Endothelial cell of umbilical vein (primary cell): Measurements from ENCODE around the gene SAMD11. TPM values are rescaled to one million over a fixed set of nuclear protein-coding genes. Genes with fewer than 3 reads are reported as not detected.

Source experiments
- BruUV-seq: library from RNA; stranded (reverse); fragments of 400-500 nt; replicated peaks from 2 replicates; lab custom pipeline; 2021; lab: Mats Ljungman, UMichigan
- CTCF ChIA-PET: fragments of 300-600, 350-600 bp; sonication (Branson Sonifier 250); formaldehyde crosslinking; loops from one replicate; lab custom pipeline; 2021; ENCODE audit warnings: antibody characterized with exemption, inconsistent platforms; lab: Charles Lee
- POLR2A ChIA-PET: fragments of 300-600, 350-600 bp; sonication (Branson Sonifier 250); formaldehyde crosslinking; loops from one replicate; lab custom pipeline; 2021; ENCODE audit warnings: antibody characterized with exemption, inconsistent platforms; lab: Charles Lee
- DNase-seq: peaks from one replicate; pipeline ENCODE4 v3.0.0-alpha.2; 2011; ENCODE audit warnings: low read depth, low spot score
- FAIRE-seq: peaks from 2 replicates; lab custom pipeline; 2011; peaks lifted over from hg19 to GRCh38; lab: Jason Lieb, UNC
- H2AFZ ChIP-seq: 2 replicates; pipeline ENCODE4 v1.6.0; 2012; ENCODE audit warnings: low read depth, low read length, control low read depth, inconsistent platforms
- H3K27ac ChIP-seq: 2 replicates; pipeline ENCODE4 v1.5.1; 2011; ENCODE audit warnings: low read depth, mild to moderate bottlenecking, control low read depth, low read length, moderate library complexity; ENCODE audit not compliant: insufficient read depth
- H3K27me3 ChIP-seq, 2 experiments: 2 replicates each; pipeline versions ENCODE4 v1.6.0 to v1.6.1; 2011; ENCODE audit warnings: low read length in 2 of 2, mixed read lengths in 1 of 2; ENCODE audit not compliant: control insufficient read depth in 2 of 2, insufficient read depth in 2 of 2
- H3K36me3 ChIP-seq, 2 experiments: 2 replicates in 1 of 2; 3 replicates in 1 of 2; pipeline ENCODE4 v1.5.1; 2011; ENCODE audit warnings: low read length in 2 of 2, mild to moderate bottlenecking in 1 of 2, moderate library complexity in 1 of 2; ENCODE audit not compliant: control insufficient read depth in 2 of 2, insufficient read depth in 2 of 2; ENCODE audit errors: extremely low read depth in 1 of 2
- H3K4me1 ChIP-seq: 3 replicates; pipeline ENCODE4 v1.5.1; 2011; ENCODE audit warnings: mild to moderate bottlenecking, low read length; ENCODE audit not compliant: control insufficient read depth, insufficient read depth; ENCODE audit errors: extremely low read depth
- H3K4me2 ChIP-seq: 2 replicates; pipeline ENCODE4 v1.6.1; 2011; ENCODE audit warnings: low read length, control low read depth, mixed read lengths; ENCODE audit not compliant: insufficient read depth
- H3K4me3 ChIP-seq, 3 experiments: fragments of 200-600 bp in 1 of 3; sonication (generic), shearing (Covaris generic) in 1 of 3; replicated peaks in 1 of 3; 2 replicates each; pipeline ENCODE4 v1.5.1; 2011 to 2016; ENCODE audit warnings: control low read depth in 3 of 3, low read length in 3 of 3, mild to moderate bottlenecking in 2 of 3, inconsistent platforms in 1 of 3, low read depth in 1 of 3, moderate library complexity in 1 of 3; ENCODE audit not compliant: insufficient read depth in 1 of 3
- H3K79me2 ChIP-seq: 2 replicates; pipeline ENCODE4 v1.6.0; 2012; ENCODE audit warnings: low read length, inconsistent platforms; ENCODE audit not compliant: control insufficient read depth, insufficient read depth
- H3K9ac ChIP-seq: replicated peaks from 2 replicates; pipeline ENCODE3; 2011; ENCODE audit warnings: low read length, control low read depth; ENCODE audit not compliant: insufficient read depth; ENCODE audit errors: extremely low read depth
- H3K9me1 ChIP-seq: replicated peaks from 3 replicates; pipeline ENCODE4 v1.6.0; 2011; ENCODE audit warnings: mild to moderate bottlenecking, low read length; ENCODE audit not compliant: control insufficient read depth, insufficient read depth; ENCODE audit errors: extremely low read depth
- H3K9me3 ChIP-seq: replicated peaks from 2 replicates; pipeline ENCODE4 v1.5.1; 2012; ENCODE audit warnings: low read length, inconsistent platforms; ENCODE audit not compliant: control insufficient read depth, insufficient read depth
- H4K20me1 ChIP-seq: replicated peaks from 2 replicates; pipeline ENCODE3; 2011; ENCODE audit warnings: mild to moderate bottlenecking, low read length; ENCODE audit not compliant: control insufficient read depth, insufficient read depth; ENCODE audit errors: extremely low read depth
- CTCF ChIP-seq, 2 donors: IDR thresholded peaks; 1 replicate in 1 of 2; 2 replicates in 1 of 2; pipeline ENCODE4 v1.5.1; 2011; ENCODE audit warnings: low read length in 2 of 2, mild to moderate bottlenecking in 2 of 2, moderate library complexity in 2 of 2, control low read depth in 1 of 2, inconsistent platforms in 1 of 2, low read depth in 1 of 2; ENCODE audit not compliant: insufficient read depth in 1 of 2; ENCODE audit errors: extremely low read depth in 1 of 2
- EZH2 ChIP-seq: IDR thresholded peaks from 2 replicates; pipeline ENCODE4 v1.6.1; 2012; ENCODE audit warnings: borderline replicate concordance, low read depth, mild to moderate bottlenecking, moderate library complexity, low read length, inconsistent platforms; ENCODE audit not compliant: severe bottlenecking
- FOS ChIP-seq: IDR thresholded peaks from 2 replicates; pipeline ENCODE4 v1.6.1; 2011; ENCODE audit warnings: mild to moderate bottlenecking, low read length, moderate library complexity, borderline replicate concordance; ENCODE audit not compliant: insufficient read depth
- GATA2 ChIP-seq: IDR thresholded peaks from 2 replicates; pipeline ENCODE4 v1.7.0; 2011; ENCODE audit warnings: low read depth, mild to moderate bottlenecking, moderate library complexity, mixed read lengths, low read length; ENCODE audit not compliant: insufficient read length, insufficient read depth
- JUN ChIP-seq: IDR thresholded peaks from 2 replicates; pipeline ENCODE4 v1.6.1; 2011; ENCODE audit warnings: borderline replicate concordance, low read depth; ENCODE audit not compliant: insufficient read length, insufficient read depth
- MYC ChIP-seq: IDR thresholded peaks from one replicate; pipeline ENCODE4 v1.6.1; 2011; ENCODE audit warnings: mild to moderate bottlenecking, low read depth, low read length
- POLR2A ChIP-seq: IDR thresholded peaks from 2 replicates; pipeline ENCODE4 v1.6.1; 2012; ENCODE audit warnings: low read depth, mild to moderate bottlenecking, control low read depth, low read length
- POLR2AphosphoS5 ChIP-seq: IDR thresholded peaks from 2 replicates; pipeline ENCODE4 v1.6.1; 2012; ENCODE audit warnings: low read depth, mild to moderate bottlenecking, control low read depth, low read length, moderate library complexity; ENCODE audit not compliant: insufficient read depth
- dilution Hi-C: fragments of 300-500 bp; cut with MboI; formaldehyde crosslinking; loops from one replicate; pipeline ENCODE4 v1.15.0; 2019; ENCODE audit warnings: low sequenced_read_pairs; ENCODE audit not compliant: extremely low pct_ligation_motif_present
- intact Hi-C: fragments of 100-400 bp; cut with micrococcal nuclease; formaldehyde crosslinking; loops from one replicate; pipeline ENCODE4 v1.10.0; 2022
- polyA plus RNA-seq, 4 experiments: library from polyadenylated mRNA; depleted of rRNA in 3 of 4; stranded (reverse) in 3 of 4; unstranded in 1 of 4; fragments of >200 nt; gene quantifications; 2 replicates each; pipeline versions ENCODE4 v1.2.1 to v1.2.3, GENCODE V29; 2011 to 2012; ENCODE audit warnings: missing spikeins in 1 of 4
- total RNA-seq: library from RNA; stranded (reverse); gene quantifications from 2 replicates; pipeline ENCODE4 v1.2.3, GENCODE V29; 2021
- TF ChIP-seq, protein P1 (sequence below): IDR thresholded peaks from 2 replicates; pipeline ENCODE4 v1.6.1; 2011; ENCODE audit not compliant: insufficient read depth, insufficient read length

Gene SAMD11
- total and polyA plus RNA-seq, 2 donors (not counting 3 experiments of a cell fraction or from before 2014, with no cell fraction given): not detected

DNA sequence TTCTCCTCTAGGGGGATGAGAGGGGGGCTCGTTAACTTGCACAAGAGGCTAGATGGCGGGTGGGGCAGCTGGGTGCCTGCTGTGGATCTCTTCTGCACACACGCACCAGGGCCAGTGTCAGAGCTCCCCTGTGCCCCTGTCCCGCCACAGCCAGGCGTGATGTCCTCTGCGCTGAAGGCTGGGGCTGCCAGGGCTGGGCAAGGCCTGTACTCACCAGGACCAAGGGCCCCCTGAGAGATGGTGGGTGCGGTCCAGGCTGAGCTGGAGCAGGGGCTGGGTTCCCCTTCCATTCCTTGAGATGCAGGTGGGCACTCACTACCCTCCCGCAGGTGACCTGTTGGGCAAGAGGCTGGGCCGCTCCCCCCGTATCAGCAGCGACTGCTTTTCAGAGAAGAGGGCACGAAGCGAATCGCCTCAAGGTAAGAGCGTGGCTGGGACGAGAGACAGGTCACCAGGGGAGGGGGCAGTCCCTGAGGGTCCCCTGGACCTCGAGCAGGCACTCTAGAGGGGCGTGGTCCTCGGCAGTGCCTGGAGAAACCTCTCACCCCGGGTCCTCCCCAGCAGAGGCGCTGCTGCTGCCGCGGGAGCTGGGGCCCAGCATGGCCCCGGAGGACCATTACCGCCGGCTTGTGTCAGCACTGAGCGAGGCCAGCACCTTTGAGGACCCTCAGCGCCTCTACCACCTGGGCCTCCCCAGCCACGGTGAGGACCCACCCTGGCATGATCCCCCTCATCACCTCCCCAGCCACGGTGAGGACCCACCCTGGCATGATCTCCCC, 15.2 kb downstream of the SAMD11 start:
- ChIA-PET CTCF (interaction anchor here (0.5 to 3.0 kb wide), 9 partner anchors 10 to 582 kb away, joined by 3 to 13 read pairs (median 4); partner anchors contain the start of gene SAMD11), POLR2A (no interaction called here)
- no peaks in the 10 kb centered on the region for H3K79me2 ChIP-seq
- DNase-seq: no peak
- intact Hi-C loops (loop anchor here (1.0 kb wide), 1 partner anchor 35 kb away; no protein-coding TSS in a partner anchor), dilution Hi-C loops (no loop called here)
- H3K27me3 ChIP-seq: peaks cover 18 to 42% of the 10 kb centered on the region in 2 experiments
- H4K20me1 ChIP-seq: no peaks in the 10 kb centered on the region
- no TSS peak for BruUV-seq
- no peak overlapping the region for H2AFZ ChIP-seq
- H3K9me1 ChIP-seq: no peaks in the 10 kb centered on the region
- no peaks in the 10 kb centered on the region for H3K9me3 ChIP-seq
- TF ChIP-seq CTCF (IDR thresholded peaks at IDR 0.05; ENCODE audit: extremely low read depth in 1 of 2, insufficient read depth in 1 of 2, low read depth in 1 of 2, low read length in 2 of 2) (no peak), EZH2 (no peak), POLR2AphosphoS5 (no peak), MYC (no peak), JUN (no peak), POLR2A (no peak), GATA2 (no peak), FOS (no peak)
- TF ChIP-seq, protein P1, sequence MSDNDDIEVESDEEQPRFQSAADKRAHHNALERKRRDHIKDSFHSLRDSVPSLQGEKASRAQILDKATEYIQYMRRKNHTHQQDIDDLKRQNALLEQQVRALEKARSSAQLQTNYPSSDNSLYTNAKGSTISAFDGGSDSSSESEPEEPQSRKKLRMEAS: no peak
- H3K36me3 ChIP-seq: no peaks in the 10 kb centered on the region
- H3K9ac ChIP-seq: no peak overlapping the region
- H3K4me2 ChIP-seq: no peak overlapping the region
- peaks cover 12% of the 10 kb centered on the region for H3K4me1 ChIP-seq
- no peak overlapping the region for H3K4me3 ChIP-seq
- no peak overlapping the region for H3K27ac ChIP-seq
- no peak for FAIRE-seq
